HG02763 (cell line): ENCODE results near the gene ZNF660.
A peak's percentile ranks its signal among the peaks of the same experiment; 100 is the strongest.
"Not testable (repeated sequence)": the region's sequence is repeated elsewhere in the genome, so short reads cannot be mapped to it uniquely, and the experiment has no call there.

Source experiments
- ATAC-seq: cut with Tn5 transposase; IDR thresholded peaks from one replicate; pipeline ENCODE4 v1.9.1; 2021; ENCODE audit warnings: mild to moderate bottlenecking, moderate library complexity; ENCODE audit not compliant: unreplicated experiment

Gene ZNF660

GRCh38 chr3:44584646-44585501 is at the start of gene ZNF660:
ZNF660 (plus strand) TSS chr3:44584964; CDS start chr3:44594194, 9,230 bp downstream.
- ATAC-seq: no peak

DNA sequence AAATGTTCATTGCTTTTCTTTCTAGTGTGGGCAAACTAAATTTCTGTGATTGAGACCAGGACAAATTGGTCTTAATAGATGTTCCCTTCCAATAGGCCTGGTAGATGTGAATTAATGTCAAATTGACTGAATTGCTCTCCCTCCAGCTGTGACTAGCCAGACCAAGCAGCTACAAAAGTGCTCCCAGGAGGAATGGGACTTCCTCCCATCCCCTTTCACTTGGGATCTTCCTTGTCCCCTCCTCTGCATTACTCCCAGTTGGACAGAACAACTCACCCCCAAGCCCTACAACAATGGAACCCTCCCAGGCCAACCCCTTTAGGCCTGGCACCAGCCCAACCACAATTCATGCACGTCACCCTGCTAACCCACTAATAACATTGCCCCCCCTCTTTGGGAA is 49.4 kb upstream of the ZNF660 start:
- ATAC-seq: no peak

GRCh38 chr3:44544811-44545210 is 40.0 kb upstream of the ZNF660 start:
- ATAC-seq: not testable (repeated sequence)

DNA sequence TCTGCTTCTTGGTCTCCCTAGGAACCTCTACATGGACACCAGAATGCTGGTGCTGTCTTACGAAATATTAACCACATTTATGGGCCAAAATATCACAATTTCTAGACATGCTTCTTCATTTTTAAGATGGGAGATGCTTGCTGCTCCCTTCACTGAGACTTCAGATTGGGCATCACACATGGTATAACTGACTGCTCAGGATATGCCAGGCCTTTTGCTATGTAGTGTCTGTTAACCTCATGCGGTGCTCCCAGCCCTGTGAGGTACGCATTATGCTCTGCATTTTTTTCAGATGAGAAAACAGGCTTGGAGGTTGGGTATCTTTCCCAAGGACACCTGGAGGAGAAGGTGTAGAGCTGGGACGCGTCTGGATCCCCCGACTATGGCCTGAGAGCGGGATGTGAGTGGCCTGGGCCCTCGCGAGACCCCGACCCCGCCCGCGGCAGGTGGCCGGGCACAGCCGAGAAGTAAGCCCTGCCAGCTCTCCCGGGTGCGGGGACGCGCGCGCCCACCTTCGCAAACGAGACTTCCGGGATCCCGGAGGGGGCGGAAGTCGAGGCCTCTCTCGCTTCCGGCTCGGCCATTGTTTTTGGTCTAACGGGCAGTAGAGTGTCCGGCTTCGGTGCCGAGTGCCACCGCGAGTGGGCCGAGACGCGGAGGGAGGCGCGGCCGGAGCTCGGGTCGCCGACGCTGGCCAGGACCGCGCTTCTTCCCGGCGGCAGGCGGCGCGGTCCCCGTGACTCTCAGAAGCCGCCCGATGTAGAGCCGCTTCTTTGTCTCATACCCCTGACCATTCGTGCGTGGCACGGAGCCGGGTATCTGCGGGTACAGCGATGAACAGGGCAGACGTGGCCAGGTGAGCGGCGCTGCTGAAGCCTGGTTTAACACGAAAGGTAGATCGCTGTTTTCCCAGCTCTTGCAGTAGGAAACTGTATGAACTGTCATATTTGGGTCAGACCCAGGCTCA is 29.9 kb upstream of the ZNF660 start, which contains the start of gene ZKSCAN7:
TSS of gene ZKSCAN7 (plus strand) at position 568 of the 967 bp plus-strand sequence. CDS start 1,855 bp downstream, outside the sequence.
- ATAC-seq: peak; percentile 58

- no peak for ATAC-seq
Measured at GRCh38 chr3:44555723-44556122, 29.0 kb upstream of the ZNF660 start.

DNA sequence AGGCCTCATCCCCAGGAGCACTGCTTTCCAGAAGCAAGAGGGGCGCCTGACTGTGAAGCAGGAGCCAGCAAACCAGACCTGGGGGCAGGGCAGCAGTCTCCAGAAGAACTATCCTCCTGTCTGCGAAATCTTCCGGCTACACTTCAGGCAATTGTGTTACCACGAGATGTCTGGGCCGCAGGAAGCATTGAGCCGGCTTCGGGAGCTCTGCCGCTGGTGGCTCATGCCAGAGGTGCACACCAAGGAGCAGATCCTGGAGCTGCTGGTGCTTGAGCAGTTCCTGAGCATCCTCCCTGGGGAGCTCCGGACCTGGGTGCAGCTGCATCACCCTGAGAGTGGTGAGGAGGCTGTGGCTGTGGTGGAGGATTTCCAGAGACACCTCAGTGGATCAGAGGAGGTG is 27.7 kb upstream of the ZNF660 start:
- ATAC-seq: no peak

DNA sequence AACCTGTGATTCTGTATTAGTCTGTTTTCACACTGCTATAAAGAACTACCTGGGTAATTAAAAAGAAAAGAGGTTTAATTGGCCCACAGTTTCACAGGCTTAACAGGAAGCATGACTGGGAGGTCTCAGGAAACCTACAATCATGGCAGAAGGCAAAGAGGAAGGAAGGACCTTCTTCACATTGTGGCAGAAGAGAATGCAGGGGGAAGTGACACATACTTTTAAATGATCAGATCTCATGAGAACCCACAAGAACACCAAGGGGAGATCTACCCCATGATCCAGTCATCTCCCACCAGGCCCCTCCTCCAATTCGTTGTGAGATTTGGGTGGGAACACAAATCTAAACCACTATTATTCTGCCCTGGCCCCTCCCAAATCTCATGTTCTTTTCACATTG is 23.7 kb upstream of the ZNF660 start:
- no peak for ATAC-seq

DNA sequence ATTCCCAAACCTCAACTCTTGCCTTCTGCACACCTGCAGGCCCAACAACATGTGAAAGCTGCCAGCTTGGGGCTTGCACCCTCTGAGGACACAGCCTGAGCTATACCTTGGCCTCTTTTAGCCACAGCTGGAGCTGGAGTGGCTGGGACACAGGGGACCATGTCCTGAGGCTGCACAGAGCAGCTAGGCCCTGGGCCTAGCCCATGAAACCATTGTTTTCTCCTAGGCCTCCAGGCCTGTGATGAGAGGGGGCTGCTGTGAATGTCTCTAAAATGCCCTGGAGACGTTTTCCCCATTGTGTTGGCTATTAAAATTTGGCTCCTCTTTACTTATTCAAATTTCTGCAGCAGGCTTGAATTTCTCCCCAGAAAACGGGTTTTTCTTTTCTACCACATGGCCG is 22.6 kb upstream of the ZNF660 start:
- ATAC-seq: no peak

DNA sequence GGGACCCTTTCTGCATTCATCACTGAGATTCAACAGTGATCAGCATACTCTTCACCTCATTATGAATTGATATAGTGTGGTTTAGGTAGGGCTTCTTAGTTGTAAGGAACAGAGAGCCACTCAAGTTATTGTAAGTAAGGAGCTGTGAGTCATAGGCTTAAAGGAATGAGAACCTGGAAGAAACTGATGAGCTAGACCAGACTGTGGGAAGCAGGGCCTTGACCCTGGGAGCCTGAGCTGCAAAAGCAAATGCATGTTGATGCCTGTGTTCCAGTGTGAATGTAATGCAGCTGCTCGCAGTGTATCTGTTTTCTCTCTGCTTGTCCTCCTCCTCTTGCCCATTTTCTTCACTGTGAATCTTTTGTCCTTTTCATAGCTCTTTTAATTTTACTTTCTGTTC is 16.2 kb upstream of the ZNF660 start:
- ATAC-seq: no peak

GRCh38 chr3:44571024-44571423 is 13.7 kb upstream of the ZNF660 start:
- ATAC-seq: no peak

DNA sequence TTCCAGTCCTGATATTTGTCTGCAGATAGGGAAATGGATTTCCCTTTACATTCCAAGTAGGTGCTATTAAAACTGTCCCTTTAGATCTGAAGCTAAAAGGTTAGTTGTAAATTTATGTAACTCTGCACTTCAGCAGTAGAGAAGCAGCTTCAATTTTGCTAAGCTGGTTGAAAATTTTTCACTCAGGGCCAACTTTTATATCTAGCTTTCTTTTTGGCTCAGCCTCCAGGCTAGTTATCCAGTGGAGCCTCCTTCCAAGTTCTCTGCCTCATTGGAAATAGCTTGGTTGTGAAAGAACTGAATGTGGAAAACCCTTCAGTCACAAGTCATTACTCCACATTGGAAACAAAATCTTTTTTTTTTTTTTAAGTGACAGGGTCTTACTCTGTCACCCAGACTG is 8.2 kb upstream of the ZNF660 start:
- no peak for ATAC-seq

DNA sequence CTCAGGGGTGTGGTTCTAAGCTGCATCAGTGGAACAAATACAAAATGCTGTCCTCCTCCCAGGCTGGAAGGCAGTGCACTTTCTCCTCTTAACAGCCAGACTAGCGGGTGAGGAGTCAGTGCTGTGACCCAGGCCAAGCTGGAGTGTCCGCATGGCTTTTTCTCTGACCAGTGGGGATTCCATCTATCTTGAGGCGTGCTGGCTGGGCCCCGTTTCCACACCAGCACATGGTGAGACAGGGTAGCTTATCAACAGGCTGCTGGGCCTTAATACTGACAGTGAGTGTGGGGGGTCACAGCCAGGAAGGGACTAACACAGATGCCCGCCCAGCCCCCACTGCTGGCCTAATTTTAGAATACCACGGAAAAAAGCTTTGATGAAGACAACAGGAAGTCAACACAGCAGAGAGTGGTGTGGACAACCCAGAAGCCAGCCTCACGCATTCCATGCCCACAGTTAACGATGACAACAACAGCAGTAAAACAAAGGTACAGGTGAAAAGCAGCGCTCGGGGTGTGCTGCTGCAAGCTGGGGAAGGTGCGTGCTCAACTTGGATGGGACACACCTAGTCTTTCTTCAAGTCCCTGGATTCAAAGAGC is 7.3 kb upstream of the ZNF660 start:
- not testable (repeated sequence) for ATAC-seq

DNA sequence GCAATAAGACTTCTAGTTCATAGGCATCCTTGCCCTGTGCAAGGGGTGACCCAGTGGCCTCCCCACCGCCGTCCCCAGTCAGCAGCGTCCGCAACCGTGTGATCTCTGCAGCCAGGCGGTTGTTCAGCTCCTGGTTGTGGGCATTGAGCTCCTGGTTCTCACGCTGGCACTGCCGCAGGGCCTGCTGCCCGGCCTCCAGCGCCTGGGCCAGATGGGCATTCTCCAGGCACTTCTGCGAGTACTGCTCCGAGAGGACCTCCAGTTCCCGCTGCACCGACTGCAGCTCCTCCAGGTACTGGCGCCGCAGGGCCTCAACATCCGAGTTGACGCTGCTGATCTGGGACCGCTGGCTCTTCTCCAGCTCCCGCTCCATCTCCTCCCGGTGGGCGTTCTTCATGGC is 6.4 kb upstream of the ZNF660 start:
- not testable (repeated sequence) for ATAC-seq

DNA sequence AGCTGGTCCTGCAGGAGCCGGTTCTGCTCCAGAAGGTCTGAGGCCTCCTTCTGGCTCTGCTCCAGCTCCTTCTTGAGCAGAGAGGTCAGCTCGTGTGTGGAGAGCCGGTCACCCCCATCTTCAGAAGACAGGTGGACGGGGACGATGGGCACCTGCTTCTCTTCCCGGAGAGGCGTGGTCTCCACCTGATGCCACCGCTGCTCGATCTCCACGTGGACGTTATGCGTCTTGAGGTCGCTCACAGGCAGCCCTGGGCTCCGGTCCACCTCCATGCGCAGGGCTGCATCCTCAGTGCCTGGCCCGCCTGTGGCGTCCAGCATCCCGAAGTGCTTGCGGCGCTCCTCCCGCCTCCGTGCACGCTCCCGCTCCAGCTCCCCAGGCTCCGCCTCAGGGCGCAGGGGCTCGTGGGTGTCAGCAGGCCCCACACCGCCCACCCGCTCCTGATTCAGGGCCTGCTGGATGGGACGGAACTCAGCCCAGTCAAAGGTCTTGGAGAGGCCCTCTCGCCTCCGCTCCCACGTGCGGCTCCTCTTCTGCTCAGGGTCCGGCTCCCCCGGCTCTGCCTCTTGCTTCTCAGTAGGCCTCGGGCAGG is 5.7 kb upstream of the ZNF660 start:
- not testable (repeated sequence) for ATAC-seq

DNA sequence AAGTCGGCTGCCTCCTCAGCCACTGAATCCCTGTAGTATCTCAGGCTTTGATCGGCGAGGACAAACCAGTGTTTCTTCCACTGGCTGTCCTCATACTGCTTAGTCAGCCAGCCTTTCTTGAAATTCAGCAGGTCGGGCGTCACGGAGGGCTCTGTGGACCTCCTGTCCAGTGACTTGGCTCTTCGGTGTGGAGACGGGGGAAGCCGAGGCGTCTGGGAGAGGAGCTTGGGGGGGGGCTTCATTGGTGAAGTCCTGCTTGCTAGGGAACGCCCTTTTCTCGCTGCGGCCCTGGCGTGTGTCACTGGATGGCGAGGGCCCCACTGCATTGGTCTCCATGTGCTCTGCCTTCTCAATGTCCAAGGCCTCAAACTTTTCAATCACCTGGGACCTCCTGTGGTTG is 5.0 kb upstream of the ZNF660 start:
- ATAC-seq: not testable (repeated sequence)

GRCh38 chr3:44580971-44581370 is 3.8 kb upstream of the ZNF660 start:
- not testable (repeated sequence) for ATAC-seq

DNA sequence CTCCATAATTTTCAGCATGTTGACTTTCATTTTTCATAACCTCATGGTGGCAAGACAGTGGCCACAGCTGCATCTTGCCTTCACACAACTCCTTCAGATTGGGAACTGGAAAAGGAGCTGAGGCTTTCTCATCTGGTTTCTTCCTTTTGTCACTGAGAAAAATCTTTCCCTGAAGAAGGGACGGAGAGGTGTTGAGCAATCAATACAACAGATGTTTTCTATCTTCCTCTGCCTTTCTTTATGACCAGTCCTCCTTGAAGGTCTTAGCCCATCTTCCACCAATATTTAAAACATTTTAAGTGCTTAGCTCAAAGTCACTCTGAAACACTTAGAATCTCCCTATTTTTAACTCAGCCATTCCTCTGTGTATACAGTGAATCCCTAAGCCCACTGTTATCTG is 11.9 kb downstream of the ZNF660 start:
- no peak for ATAC-seq

GRCh38 chr3:44601749-44602148 is 17.0 kb downstream of the ZNF660 start:
- ATAC-seq: no peak

DNA sequence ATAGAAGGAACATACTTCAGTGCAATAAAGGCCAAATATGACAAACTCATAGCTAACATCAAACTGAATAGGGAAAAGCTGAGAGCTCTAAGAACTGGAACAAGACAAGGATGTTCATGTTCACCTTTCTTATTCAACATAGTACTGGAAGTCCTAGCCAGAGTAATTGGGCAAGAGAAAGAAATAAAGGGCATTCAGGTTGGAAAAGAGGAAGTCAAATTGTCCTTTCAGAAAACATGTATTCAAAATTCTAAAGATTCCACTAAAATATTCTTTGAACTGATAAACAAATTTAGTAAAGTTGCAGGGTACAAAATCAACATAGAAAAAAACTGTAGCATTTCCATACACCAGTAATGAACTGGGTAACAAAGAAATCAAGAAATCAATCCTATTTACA is 27.9 kb downstream of the ZNF660 start:
- ATAC-seq: no peak

DNA sequence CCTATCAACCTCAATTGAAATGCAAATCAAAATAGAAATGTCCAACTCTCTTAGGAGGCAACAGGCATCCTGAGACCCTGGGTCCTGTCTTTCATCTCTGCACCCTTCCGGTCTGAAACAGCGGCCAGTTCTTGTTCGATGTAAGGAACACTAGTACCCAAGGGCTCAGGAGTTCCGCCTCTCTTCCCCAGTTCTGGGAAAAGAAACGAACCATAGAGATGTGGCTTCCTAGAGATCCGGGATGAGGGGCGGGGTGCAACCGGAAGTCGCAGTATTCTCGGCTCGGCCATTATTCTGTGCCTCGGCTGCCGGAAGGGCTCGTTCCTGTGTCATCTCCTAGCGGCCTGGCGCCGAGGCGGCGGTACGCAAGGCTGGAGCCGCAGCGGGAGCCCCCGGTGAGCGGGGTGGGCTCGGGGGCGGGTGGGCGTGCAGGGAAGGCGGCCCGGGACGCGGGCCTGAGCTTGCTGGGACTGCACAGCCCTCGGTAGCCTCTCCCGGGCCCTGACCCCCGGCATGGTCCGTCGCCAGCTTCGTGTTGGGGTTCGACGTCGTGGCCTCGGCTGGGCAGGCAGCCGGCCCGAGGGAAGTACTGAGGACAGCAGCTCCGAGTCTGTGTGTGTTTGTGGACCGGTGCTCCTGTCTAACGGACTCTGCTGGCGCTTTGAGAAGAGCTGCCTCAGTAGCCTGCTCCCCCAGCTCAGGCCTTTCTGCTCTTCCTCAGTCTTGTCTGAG is 40.2 kb downstream of the ZNF660 start, which contains the start of gene ZNF197:
TSS of gene ZNF197 (plus strand) at position 288 of the 732 bp plus-strand sequence. CDS start 4,119 bp downstream, outside the sequence.
- peak; percentile 93 for ATAC-seq
